Cardiac fibroblast (primary cell): Measurements from ENCODE around the gene MRO.

Source experiments
- DNase-seq, 2 donors: peaks; one replicate each; pipeline versions ENCODE4 v3.0.0 to v3.0.0-alpha.2; 2010; ENCODE audit warnings: low read depth in 2 of 2
- H3K4me3 ChIP-seq, 2 donors: replicated peaks in 1 of 2; 1 replicate in 1 of 2; 2 replicates in 1 of 2; pipeline ENCODE4 v1.5.1; 2011; ENCODE audit warnings: low read depth in 2 of 2, low read length in 2 of 2, mild to moderate bottlenecking in 2 of 2, moderate library complexity in 1 of 2
- TF ChIP-seq, protein P1 (sequence below): IDR thresholded peaks from one replicate; pipeline ENCODE4 v1.5.1; 2011; ENCODE audit warnings: low read depth, mild to moderate bottlenecking, low read length, inconsistent platforms

MRO gene

DNA sequence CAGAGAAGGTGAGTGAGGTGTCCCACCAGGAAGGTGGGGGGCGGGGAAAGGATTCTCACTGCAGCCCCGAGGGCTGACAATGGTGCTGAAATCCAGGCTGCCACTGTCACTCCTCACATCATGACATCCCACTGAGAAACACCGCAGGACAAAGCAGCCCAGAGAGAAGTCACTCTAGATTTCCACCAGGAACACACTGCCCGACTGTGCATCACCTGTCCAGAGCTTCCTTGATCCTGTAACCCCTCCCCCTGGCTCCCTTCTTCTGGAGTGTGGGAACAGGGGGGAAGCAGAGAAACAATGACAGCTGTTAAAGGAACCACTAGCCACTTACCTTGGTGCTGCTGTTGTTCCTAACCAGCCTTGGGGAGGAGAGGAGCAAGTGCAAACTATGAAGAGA lies 69.9 kb downstream of the MRO start:
- no peak for DNase-seq
- no peak overlapping the region for H3K4me3 ChIP-seq
- TF ChIP-seq, protein P1, sequence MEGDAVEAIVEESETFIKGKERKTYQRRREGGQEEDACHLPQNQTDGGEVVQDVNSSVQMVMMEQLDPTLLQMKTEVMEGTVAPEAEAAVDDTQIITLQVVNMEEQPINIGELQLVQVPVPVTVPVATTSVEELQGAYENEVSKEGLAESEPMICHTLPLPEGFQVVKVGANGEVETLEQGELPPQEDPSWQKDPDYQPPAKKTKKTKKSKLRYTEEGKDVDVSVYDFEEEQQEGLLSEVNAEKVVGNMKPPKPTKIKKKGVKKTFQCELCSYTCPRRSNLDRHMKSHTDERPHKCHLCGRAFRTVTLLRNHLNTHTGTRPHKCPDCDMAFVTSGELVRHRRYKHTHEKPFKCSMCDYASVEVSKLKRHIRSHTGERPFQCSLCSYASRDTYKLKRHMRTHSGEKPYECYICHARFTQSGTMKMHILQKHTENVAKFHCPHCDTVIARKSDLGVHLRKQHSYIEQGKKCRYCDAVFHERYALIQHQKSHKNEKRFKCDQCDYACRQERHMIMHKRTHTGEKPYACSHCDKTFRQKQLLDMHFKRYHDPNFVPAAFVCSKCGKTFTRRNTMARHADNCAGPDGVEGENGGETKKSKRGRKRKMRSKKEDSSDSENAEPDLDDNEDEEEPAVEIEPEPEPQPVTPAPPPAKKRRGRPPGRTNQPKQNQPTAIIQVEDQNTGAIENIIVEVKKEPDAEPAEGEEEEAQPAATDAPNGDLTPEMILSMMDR = no peak

DNA sequence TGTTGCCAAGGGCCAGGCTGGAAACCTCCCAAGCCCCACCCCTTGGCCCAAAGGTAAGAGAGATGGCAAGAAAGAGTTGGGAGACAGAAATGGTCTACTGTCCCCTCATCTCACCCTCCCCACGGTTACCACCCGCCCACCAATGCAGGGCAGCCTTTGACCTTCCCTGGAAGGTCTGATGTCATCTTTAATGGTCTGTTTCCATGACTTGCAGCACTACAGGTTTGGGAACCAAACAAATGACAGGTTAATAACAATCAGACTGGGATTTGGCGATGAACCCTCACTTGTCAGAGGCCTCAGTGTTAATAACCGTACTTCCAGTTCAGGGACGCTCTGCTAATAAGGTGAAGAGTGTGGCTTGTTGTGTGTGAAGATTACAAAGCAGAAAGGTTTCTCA lies 70.4 kb downstream of the MRO start:
- no peak for DNase-seq
- no peak overlapping the region for H3K4me3 ChIP-seq
- TF ChIP-seq, protein P1 = no peak

DNA sequence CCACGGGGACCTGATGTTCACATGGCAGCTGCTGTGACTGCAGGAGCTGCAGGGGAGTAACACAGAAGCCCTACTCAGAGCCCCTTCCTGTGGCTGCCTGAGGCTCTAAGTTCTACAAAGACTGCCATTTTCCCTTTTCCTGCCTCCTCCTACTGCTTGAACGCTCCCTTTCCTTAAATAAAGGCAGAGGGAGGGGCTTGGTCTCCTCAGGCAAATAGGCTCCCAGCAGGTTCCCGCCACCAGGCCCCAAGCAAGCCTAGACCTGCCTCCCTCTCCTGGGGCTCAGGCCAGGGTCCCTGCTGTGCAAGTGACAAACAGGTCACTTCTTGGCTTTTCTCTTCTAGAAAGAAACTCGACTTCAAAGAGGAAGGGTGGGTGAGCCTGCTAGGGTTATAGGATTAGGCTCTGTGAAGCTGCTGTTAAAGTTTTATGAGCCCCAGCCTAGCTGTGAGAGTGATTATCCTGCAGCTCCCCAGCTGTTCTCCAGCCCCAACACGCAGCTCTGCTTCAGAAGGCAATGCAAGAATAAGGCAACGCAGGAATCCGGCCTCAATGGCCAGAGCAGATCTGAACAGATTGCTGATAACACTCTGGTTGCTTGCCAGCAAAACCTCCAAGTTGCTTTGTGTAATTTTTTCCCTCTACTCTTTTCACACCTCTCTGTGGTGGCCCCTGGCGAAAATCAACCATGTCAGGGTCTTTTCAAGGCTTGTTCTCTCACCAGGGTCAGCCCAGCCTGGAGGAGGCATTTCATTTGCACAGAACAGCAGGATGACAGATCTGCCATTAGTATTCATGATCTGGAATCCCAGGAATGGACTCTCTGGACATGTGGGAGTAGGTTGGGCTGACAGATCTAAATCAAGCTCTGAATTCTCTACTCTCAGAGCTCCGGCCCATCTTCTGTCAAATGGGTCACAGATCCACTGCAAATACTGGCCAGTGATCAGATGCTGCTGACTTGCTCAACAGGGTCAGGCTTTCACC lies 71.3 kb downstream of the MRO start:
- DNase-seq = no peak
- TF ChIP-seq, protein P1 = no peak
- no peak overlapping the region for H3K4me3 ChIP-seq

DNA sequence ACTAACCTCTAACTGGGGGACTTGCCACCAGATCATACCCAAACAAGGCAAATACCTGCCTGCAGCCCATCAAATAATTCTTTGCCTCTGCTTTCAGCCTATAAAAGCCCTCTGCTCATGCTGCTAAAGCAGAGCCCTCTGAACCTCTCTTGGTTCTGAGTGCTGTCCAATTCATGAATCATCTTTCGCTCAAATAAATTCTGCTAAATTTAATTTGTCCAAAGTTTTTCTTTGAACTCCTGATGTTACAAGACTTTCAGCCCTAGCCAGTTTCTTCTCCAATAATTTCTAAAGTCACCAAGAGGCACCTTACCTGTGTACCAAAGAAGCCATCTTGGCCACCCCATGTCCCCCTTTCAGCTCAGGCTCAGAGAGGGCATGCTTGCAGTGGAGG lies 72.0 kb downstream of the MRO start:
- TF ChIP-seq, protein P1 = no peak
- no peak overlapping the region for H3K4me3 ChIP-seq
- DNase-seq = no peak

DNA sequence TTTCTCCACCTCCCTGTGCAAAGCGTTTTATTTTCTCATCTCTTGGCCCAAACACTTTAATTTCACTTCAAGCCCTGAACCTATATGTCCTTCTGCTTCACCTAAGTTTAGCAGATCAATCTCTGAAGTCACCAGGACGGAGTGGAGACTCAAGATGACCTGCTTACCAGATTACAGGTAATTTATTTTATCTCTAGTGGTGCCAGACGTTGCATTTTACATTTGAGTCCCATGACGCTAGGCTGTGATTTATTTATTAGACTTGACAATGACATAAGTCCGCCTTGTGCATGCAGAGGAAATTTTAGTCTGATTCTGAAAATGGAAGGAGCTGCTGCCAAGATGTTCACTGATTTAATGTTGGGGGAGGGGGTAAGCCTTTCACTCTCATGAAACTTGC lies 73.9 kb downstream of the MRO start:
- no peak overlapping the region for H3K4me3 ChIP-seq
- DNase-seq = no peak

More for the DNA sequence above, 73.9 kb downstream of the MRO start:
- TF ChIP-seq, protein P1 = no peak
